B cell (primary cell): ENCODE data around the gene APOC1. TPM values are rescaled to one million over a fixed set of nuclear protein-coding genes. Genes with fewer than 3 reads are reported as not detected.
"Not testable (repeated sequence)": the region's sequence is repeated elsewhere in the genome, so short reads cannot be mapped to it uniquely, and the experiment has no call there.

Experiments used
- ATAC-seq: fragments of 200-7000 bp; cut with Tn5 transposase; one replicate; pipeline ENCODE4 v1.10.0; 2021; ENCODE audit warnings: low read depth, mild to moderate bottlenecking, moderate number of reproducible peaks, moderate library complexity
- CTCF ChIA-PET: fragments of 350-600 bp; sonication (Branson Sonifier 250); formaldehyde crosslinking; loops from one replicate; lab custom pipeline; 2021; ENCODE audit warnings: antibody characterized with exemption, inconsistent platforms; lab: Charles Lee
- POLR2A ChIA-PET: fragments of 350-600 bp; sonication (Branson Sonifier 250); formaldehyde crosslinking; loops from one replicate; lab custom pipeline; 2021; ENCODE audit warnings: antibody characterized with exemption; lab: Charles Lee
- DNase-seq: peaks from one replicate; pipeline ENCODE4 v3.0.0; 2013
- H2AFZ ChIP-seq: 2 replicates; pipeline ENCODE4 v1.6.1; 2012; ENCODE audit warnings: mild to moderate bottlenecking, low read depth, low read length; ENCODE audit not compliant: insufficient read depth, poor library complexity, severe bottlenecking
- H3K27ac ChIP-seq, 2 donors: 1 replicate in 1 of 2; 2 replicates in 1 of 2; pipeline ENCODE4 v1.5.1; 2012 to 2013; ENCODE audit warnings: low read length in 2 of 2, mild to moderate bottlenecking in 2 of 2, moderate library complexity in 1 of 2
- H3K27me3 ChIP-seq, 4 experiments: fragments of 200-600 bp in 1 of 4; sonication (generic) in 1 of 4; replicated peaks in 1 of 4; 1 replicate in 2 of 4; 2 replicates in 2 of 4; pipeline versions ENCODE4 v1.6.1 to v1.7.0; 2013 to 2016; ENCODE audit warnings: low read length in 3 of 4, mild to moderate bottlenecking in 2 of 4, mixed read lengths in 1 of 4, moderate library complexity in 1 of 4; ENCODE audit not compliant: insufficient read depth in 4 of 4, control insufficient read depth in 3 of 4; ENCODE audit errors: control extremely low read depth in 1 of 4
- H3K36me3 ChIP-seq, 2 experiments: replicated peaks in 1 of 2; 1 replicate in 1 of 2; 2 replicates in 1 of 2; pipeline versions ENCODE4 v1.6.1 to v1.7.1; 2013; ENCODE audit warnings: low read length in 1 of 2; ENCODE audit not compliant: insufficient read depth in 2 of 2, control insufficient read depth in 1 of 2; ENCODE audit errors: control extremely low read depth in 1 of 2, extremely low read depth in 1 of 2
- H3K4me1 ChIP-seq, 2 donors: fragments of 200-600 bp in 1 of 2; sonication (generic) in 1 of 2; 1 replicate in 1 of 2; 2 replicates in 1 of 2; pipeline versions ENCODE4 v1.5.1 to v1.6.1; 2013 to 2017; ENCODE audit warnings: low read length in 2 of 2; ENCODE audit not compliant: control insufficient read depth in 2 of 2, insufficient read depth in 2 of 2
- H3K4me2 ChIP-seq: replicated peaks from 2 replicates; pipeline ENCODE3; 2012; ENCODE audit warnings: mild to moderate bottlenecking, low read depth, low read length; ENCODE audit not compliant: poor library complexity, severe bottlenecking
- H3K4me3 ChIP-seq, 5 experiments: fragments of 200-600 bp in 1 of 5; sonication (generic) in 1 of 5; 1 replicate in 3 of 5; 2 replicates in 2 of 5; pipeline versions ENCODE4 v1.5.1 to v1.7.0; 2011 to 2016; ENCODE audit warnings: low read length in 4 of 5, mild to moderate bottlenecking in 4 of 5, low read depth in 2 of 5, control low read depth in 1 of 5, moderate library complexity in 1 of 5; ENCODE audit not compliant: insufficient read depth in 1 of 5; ENCODE audit errors: control extremely low read depth in 1 of 5, extremely low read depth in 1 of 5
- H3K79me2 ChIP-seq: fragments of 200-600 bp; sonication (generic); one replicate; pipeline ENCODE4 v1.6.0; 2016; ENCODE audit warnings: low read length; ENCODE audit not compliant: control insufficient read depth, insufficient read depth
- H3K9ac ChIP-seq: fragments of 200-600 bp; sonication (generic); 2 replicates; pipeline ENCODE4 v1.6.1; 2017; ENCODE audit warnings: mild to moderate bottlenecking, low read length, moderate library complexity
- H3K9me3 ChIP-seq, 3 donors: one replicate each; pipeline versions ENCODE4 v1.6.1 to v1.7.1; 2013; ENCODE audit warnings: low read length in 2 of 3; ENCODE audit not compliant: control insufficient read depth in 2 of 3, insufficient read depth in 1 of 3; ENCODE audit errors: control extremely low read depth in 1 of 3
- H4K20me1 ChIP-seq: 2 replicates; pipeline ENCODE4 v1.6.0; 2012; ENCODE audit warnings: mild to moderate bottlenecking, low read length; ENCODE audit not compliant: insufficient read depth, control insufficient read depth, poor library complexity, severe bottlenecking
- H3K27ac Mint-ChIP-seq: one replicate; pipeline ENCODE4 v1.8.0; 2021; ENCODE audit warnings: mixed read lengths
- H3K27me3 Mint-ChIP-seq: one replicate; pipeline ENCODE4 v1.8.0; 2021; ENCODE audit warnings: mixed read lengths
- H3K4me1 Mint-ChIP-seq: one replicate; pipeline ENCODE4 v1.8.0; 2021; ENCODE audit warnings: mixed read lengths
- H3K4me3 Mint-ChIP-seq: one replicate; pipeline ENCODE4 v1.8.0; 2021; ENCODE audit warnings: mixed read lengths
- H3K9me3 Mint-ChIP-seq: one replicate; pipeline ENCODE4 v1.8.0; 2022; ENCODE audit warnings: mixed read lengths; ENCODE audit not compliant: insufficient read depth
- CTCF ChIP-seq: fragments of 200-600 bp; IDR thresholded peaks from one replicate; pipeline ENCODE4 v1.8.0; 2022; ENCODE audit warnings: antibody characterized with exemption, mild to moderate bottlenecking
- WGBS: methylation state at CpG from one replicate; pipeline ENCODE4 v1.1.5; 2013; ENCODE audit warnings: missing lambda C conversion rate; ENCODE audit not compliant: insufficient coverage; 5-methylcytosine and 5-hydroxymethylcytosine counted together
- intact Hi-C: fragments of 100-400 bp; cut with micrococcal nuclease; formaldehyde crosslinking; loops from one replicate; pipeline ENCODE4 v1.10.0; 2022
- polyA plus RNA-seq: library from polyadenylated mRNA; depleted of rRNA; stranded (reverse); fragments of >200 nt; gene quantifications from 2 replicates; pipeline ENCODE4 v1.2.3, GENCODE V29; 2012
- total RNA-seq, 2 donors: library from RNA; stranded (reverse); fragments of 120-200 nt in 1 of 2; gene quantifications; 1 replicate in 1 of 2; 2 replicates in 1 of 2; pipeline versions ENCODE4 v1.2.3 to v1.2.4, GENCODE V29; 2013 to 2022

Gene APOC1
- total and polyA plus RNA-seq, 2 donors (not counting 1 experiment from before 2014, with no cell fraction given) = not detected

- H3K27ac ChIP-seq, H3K4me1 ChIP-seq, H3K9me3 Mint-ChIP-seq, H3K79me2 ChIP-seq, H4K20me1 ChIP-seq, H3K4me3 ChIP-seq, ATAC-seq, H3K27ac Mint-ChIP-seq, DNase-seq, POLR2A ChIA-PET, H3K4me1 Mint-ChIP-seq, CTCF ChIA-PET, H3K9me3 ChIP-seq, H3K9ac ChIP-seq, H3K36me3 ChIP-seq: not testable (repeated sequence)
- Mint-ChIP-seq H3K27me3 (peaks cover 18% of the 10 kb centered on the region), H3K4me3 (peak overlapping the region; percentile 69)
- intact Hi-C loops = loop anchor here (1.0 kb wide), 1 partner anchor 11 kb away; no protein-coding TSS in a partner anchor
- peak overlapping the region; percentile 27 for H2AFZ ChIP-seq
- peaks cover 0 to 10% (median 5%) of the 10 kb centered on the region in 4 experiments for H3K27me3 ChIP-seq
- WGBS = 76% methylated on average over 9 of the region's 19 CpGs
- H3K4me2 ChIP-seq = peak overlapping the region; percentile 51
Observed at GRCh38 chr19:44926245-44927077, 12.1 kb downstream of the APOC1 start.

DNA sequence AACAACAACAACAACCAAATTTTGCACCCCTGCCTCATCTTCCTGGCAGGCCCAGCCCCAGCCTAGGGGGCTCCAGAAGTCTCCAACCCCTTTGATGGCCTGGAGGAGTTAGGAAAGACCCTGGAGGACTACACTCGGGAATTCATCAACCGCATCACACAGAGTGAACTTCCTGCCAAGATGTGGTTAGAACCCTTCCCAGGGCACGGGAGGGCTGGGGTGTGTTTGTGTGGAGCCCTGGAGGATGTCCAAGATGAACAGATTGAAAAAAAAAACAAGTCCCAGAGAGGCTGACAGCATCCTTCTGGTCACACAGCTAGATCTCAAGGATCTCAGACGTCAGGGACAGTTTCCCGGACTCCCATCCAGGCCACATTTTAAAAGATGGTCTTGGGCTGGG lies 13.3 kb downstream of the APOC1 start:
- ChIA-PET POLR2A (no interaction called here), CTCF (no interaction called here)
- no peaks in the 10 kb centered on the region for H3K36me3 ChIP-seq
- DNase-seq (no peak), ATAC-seq (no peak)
- Mint-ChIP-seq H3K4me1 (peaks cover 6% of the 10 kb centered on the region), H3K27ac (no peak overlapping the region), H3K4me3 (no peak overlapping the region), H3K9me3 (no peaks in the 10 kb centered on the region), H3K27me3 (peaks cover 18% of the 10 kb centered on the region)
- H3K79me2 ChIP-seq = no peaks in the 10 kb centered on the region
- peaks cover 0 to 6% (median 0%) of the 10 kb centered on the region in 3 donors for H3K9me3 ChIP-seq
- H3K4me1 ChIP-seq = peaks cover 4 to 8% of the 10 kb centered on the region in 2 donors
- H3K27me3 ChIP-seq = peaks cover 0 to 10% (median 5%) of the 10 kb centered on the region in 4 experiments
- 91% methylated on average over 2 of the region's 5 CpGs for WGBS
- H4K20me1 ChIP-seq = no peaks in the 10 kb centered on the region
- H3K4me3 ChIP-seq = no peak overlapping the region
- H3K9ac ChIP-seq = no peak overlapping the region
- H2AFZ ChIP-seq = no peak overlapping the region
- intact Hi-C loops = loop anchor here (1.0 kb wide), 1 partner anchor 12 kb away; no protein-coding TSS in a partner anchor
- H3K27ac ChIP-seq = no peak overlapping the region
- TF ChIP-seq CTCF = no peak
- H3K4me2 ChIP-seq = no peak overlapping the region
